HepG2 (cell line): Measurements from ENCODE around the gene TCFL5. TPM values are rescaled to one million over a fixed set of nuclear protein-coding genes. Genes with fewer than 3 reads are reported as not detected.

ENCODE experiments used
- AGO2 ChIP-seq: fragments of 200-400 bp; formaldehyde crosslinking; optimal IDR thresholded peaks from 2 replicates; pipeline ENCODE3; 2017; ENCODE audit warnings: mild to moderate bottlenecking, low read depth, low read length, moderate library complexity
- GATAD2A ChIP-seq: IDR thresholded peaks from 2 replicates; pipeline ENCODE4 v1.6.1; 2016
- GZF1 ChIP-seq: sonication (generic); formaldehyde crosslinking; IDR thresholded peaks from 2 replicates; pipeline ENCODE4 v1.5.1; 2020; ENCODE audit warnings: mild to moderate bottlenecking, missing genetic modification reagents
- HNF4G ChIP-seq, 2 experiments: sonication (generic) in 1 of 2; formaldehyde crosslinking in 1 of 2; IDR thresholded peaks; 2 replicates each; pipeline versions ENCODE4 v1.4.0 to v1.6.1; 2011 to 2020; ENCODE audit warnings: borderline replicate concordance in 2 of 2, low read depth in 2 of 2, mild to moderate bottlenecking in 2 of 2, low read length in 1 of 2, missing genetic modification reagents in 1 of 2, moderate library complexity in 1 of 2
- HNRNPL ChIP-seq: fragments of 200-400 bp; formaldehyde crosslinking; IDR thresholded peaks from 2 replicates; pipeline ENCODE4 v1.6.1; 2017; ENCODE audit warnings: mild to moderate bottlenecking, low read depth, low read length
- IKZF4 ChIP-seq: sonication (generic); formaldehyde crosslinking; IDR thresholded peaks from 2 replicates; pipeline ENCODE4 v1.5.1; 2020; ENCODE audit warnings: borderline replicate concordance, mild to moderate bottlenecking, low read depth, missing genetic modification reagents; ENCODE audit errors: not compliant biosample characterization
- KDM2A ChIP-seq: sonication (generic); formaldehyde crosslinking; IDR thresholded peaks from 2 replicates; pipeline ENCODE4 v1.4.0; 2020; ENCODE audit warnings: low read depth, missing genetic modification reagents, borderline replicate concordance
- MEF2D ChIP-seq: sonication (generic); formaldehyde crosslinking; IDR thresholded peaks from 2 replicates; pipeline ENCODE4 v1.5.1; 2020; ENCODE audit warnings: mild to moderate bottlenecking, missing genetic modification reagents
- RXRB ChIP-seq: IDR thresholded peaks from 2 replicates; pipeline ENCODE4 v1.6.1; 2016; ENCODE audit warnings: borderline replicate concordance, missing genetic modification reagents, missing compliant biosample characterization
- TMF1 ChIP-seq: sonication (generic); formaldehyde crosslinking; IDR thresholded peaks from 2 replicates; pipeline ENCODE4 v1.8.1; 2022; ENCODE audit warnings: low read depth, missing genetic modification reagents
- ZFP36 ChIP-seq: fragments of 150-350 bp; IDR thresholded peaks from 2 replicates; pipeline ENCODE4 v1.6.1; 2018; ENCODE audit warnings: borderline replicate concordance, low read length, low read depth; ENCODE audit not compliant: partially characterized antibody
- ZNF225 ChIP-seq: sonication (generic); formaldehyde crosslinking; IDR thresholded peaks from 2 replicates; pipeline ENCODE4 v1.4.0; 2020; ENCODE audit warnings: mild to moderate bottlenecking, missing genetic modification reagents
- ZNF510 ChIP-seq: sonication (generic); formaldehyde crosslinking; IDR thresholded peaks from 2 replicates; pipeline ENCODE4 v1.4.0; 2020; ENCODE audit warnings: low read depth, mild to moderate bottlenecking, missing genetic modification reagents
- polyA plus RNA-seq, 8 experiments: library from polyadenylated mRNA; depleted of rRNA in 3 of 8; stranded (reverse) in 7 of 8; unstranded in 1 of 8; fragments of >200 nt; fragmentation: Illumina TruSeq in 4 of 8; extraction: Trizol in 4 of 8; gene quantifications; 2 replicates each; pipeline versions ENCODE4 v1.2.1 to v1.2.3, GENCODE V29; 2011 to 2016; ENCODE audit warnings: low read depth in 4 of 8, missing spikeins in 1 of 8, mixed read lengths in 1 of 8; ENCODE audit not compliant: insufficient read depth in 1 of 8
- total RNA-seq, 5 experiments: library from RNA; depleted of rRNA; stranded (reverse); fragments of >200 nt; fragmentation: Illumina TruSeq; extraction: Trizol; gene quantifications; 2 replicates each; pipeline ENCODE4 v1.2.3, GENCODE V29; 2016; ENCODE audit warnings: low read depth in 1 of 5
- TF ChIP-seq, protein P1 (sequence below), 2 experiments: sonication (generic) in 1 of 2; formaldehyde crosslinking in 1 of 2; IDR thresholded peaks; 2 replicates each; pipeline versions ENCODE4 v1.6.1 to v1.9.0; 2014 to 2022; ENCODE audit warnings: antibody characterized with exemption in 1 of 2, borderline replicate concordance in 1 of 2, inconsistent platforms in 1 of 2, low read depth in 1 of 2, missing genetic modification reagents in 1 of 2
- TF ChIP-seq, protein P2 (sequence below): sonication (generic); formaldehyde crosslinking; IDR thresholded peaks from 2 replicates; pipeline ENCODE4 v1.4.0; 2020; ENCODE audit warnings: missing genetic modification reagents
- TF ChIP-seq, protein P3 (sequence below): sonication (generic); formaldehyde crosslinking; IDR thresholded peaks from 2 replicates; pipeline ENCODE4 v1.9.0; 2022; ENCODE audit warnings: low read depth, missing genetic modification reagents

Gene TCFL5
- total and polyA plus RNA-seq, 2 of the 13 experiments (the other 11 are each of a cell fraction or from before 2014, with no cell fraction given): 14.8 to 20.0 TPM

DNA sequence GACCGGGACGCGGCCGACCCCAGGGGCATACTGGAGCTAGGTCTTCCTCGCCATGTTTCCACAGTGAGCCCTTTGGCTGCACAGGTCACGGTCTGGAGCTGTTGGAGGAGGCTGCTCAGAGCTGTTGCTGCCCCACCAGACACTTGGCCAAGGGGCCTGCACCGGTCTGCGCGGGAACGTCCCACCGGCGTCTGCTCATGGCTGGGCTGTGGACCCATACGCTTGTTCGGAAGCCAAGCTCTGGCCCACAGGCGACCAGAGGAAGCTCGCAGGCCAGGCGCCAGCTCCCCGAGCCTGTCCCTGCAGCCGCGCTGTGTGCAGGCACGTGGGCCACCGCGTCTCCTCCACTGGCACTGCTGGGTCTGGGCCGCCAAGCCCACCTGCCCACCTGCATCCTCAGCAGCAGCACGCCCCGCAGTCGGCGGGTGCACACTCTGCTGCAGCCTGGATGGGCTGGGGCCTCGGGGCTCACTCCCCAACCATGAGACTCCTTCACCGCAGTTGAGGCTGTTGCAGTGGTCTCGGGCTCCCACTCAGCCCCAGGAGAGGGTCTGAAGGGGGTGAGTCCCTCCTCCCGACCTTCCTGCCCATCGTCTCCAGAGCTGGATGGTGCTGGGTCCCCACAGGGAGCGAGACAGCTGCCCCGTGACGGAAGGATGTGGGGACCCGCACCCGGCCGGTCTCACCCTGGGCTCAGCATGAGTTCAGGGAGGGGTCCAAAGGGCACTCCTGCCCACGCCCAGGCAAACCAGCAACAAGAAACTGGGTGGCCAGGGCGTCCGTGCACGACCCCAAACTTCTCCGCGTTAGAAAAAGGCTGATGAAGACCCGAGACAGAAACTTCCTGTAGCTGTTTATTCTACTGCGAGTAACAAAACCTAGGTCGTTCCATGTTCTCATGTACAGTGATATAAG lies 15.5 kb upstream of the TCFL5 start (continued):
- TF ChIP-seq, protein P1, sequence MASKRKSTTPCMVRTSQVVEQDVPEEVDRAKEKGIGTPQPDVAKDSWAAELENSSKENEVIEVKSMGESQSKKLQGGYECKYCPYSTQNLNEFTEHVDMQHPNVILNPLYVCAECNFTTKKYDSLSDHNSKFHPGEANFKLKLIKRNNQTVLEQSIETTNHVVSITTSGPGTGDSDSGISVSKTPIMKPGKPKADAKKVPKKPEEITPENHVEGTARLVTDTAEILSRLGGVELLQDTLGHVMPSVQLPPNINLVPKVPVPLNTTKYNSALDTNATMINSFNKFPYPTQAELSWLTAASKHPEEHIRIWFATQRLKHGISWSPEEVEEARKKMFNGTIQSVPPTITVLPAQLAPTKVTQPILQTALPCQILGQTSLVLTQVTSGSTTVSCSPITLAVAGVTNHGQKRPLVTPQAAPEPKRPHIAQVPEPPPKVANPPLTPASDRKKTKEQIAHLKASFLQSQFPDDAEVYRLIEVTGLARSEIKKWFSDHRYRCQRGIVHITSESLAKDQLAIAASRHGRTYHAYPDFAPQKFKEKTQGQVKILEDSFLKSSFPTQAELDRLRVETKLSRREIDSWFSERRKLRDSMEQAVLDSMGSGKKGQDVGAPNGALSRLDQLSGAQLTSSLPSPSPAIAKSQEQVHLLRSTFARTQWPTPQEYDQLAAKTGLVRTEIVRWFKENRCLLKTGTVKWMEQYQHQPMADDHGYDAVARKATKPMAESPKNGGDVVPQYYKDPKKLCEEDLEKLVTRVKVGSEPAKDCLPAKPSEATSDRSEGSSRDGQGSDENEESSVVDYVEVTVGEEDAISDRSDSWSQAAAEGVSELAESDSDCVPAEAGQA (IDR thresholded peaks at IDR 0.05; ENCODE audit: low read depth): 0 out of 2 replicates have a peak, but pooled peaks have one; percentile 46
- TF ChIP-seq, protein P1 (CRISPR knock-in tag; IDR thresholded peaks at IDR 0.05; ENCODE audit: borderline replicate concordance): no peak
- TF ChIP-seq, protein P2, sequence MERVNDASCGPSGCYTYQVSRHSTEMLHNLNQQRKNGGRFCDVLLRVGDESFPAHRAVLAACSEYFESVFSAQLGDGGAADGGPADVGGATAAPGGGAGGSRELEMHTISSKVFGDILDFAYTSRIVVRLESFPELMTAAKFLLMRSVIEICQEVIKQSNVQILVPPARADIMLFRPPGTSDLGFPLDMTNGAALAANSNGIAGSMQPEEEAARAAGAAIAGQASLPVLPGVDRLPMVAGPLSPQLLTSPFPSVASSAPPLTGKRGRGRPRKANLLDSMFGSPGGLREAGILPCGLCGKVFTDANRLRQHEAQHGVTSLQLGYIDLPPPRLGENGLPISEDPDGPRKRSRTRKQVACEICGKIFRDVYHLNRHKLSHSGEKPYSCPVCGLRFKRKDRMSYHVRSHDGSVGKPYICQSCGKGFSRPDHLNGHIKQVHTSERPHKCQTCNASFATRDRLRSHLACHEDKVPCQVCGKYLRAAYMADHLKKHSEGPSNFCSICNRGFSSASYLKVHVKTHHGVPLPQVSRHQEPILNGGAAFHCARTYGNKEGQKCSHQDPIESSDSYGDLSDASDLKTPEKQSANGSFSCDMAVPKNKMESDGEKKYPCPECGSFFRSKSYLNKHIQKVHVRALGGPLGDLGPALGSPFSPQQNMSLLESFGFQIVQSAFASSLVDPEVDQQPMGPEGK (CRISPR knock-in tag): peak; percentile 35; the same call in 1 of the 2 replicates
- TF ChIP-seq KDM2A (CRISPR knock-in tag) (peak; percentile 83; the same call in 1 of the 2 replicates), RXRB (CRISPR knock-in tag) (0 out of 2 replicates have a peak, but pooled peaks have one; percentile 60), GZF1 (0 out of 2 replicates have a peak, but pooled peaks have one; percentile 52), ZFP36 (no peak), HNRNPL (peak; percentile 63; the same call in 1 of the 2 replicates), IKZF4 (peak; percentile 74), HNF4G (IDR thresholded peaks at IDR 0.05; ENCODE audit: borderline replicate concordance, low read depth, low read length) (peak; percentile 84), HNF4G (CRISPR knock-in tag; IDR thresholded peaks at IDR 0.05; ENCODE audit: borderline replicate concordance, low read depth) (peak; percentile 72; the same call in 1 of the 2 replicates), TMF1 (CRISPR knock-in tag) (no peak), MEF2D (peak; percentile 49; the same call in 1 of the 2 replicates), AGO2 (peak; percentile 93), ZNF225 (CRISPR knock-in tag) (peak; percentile 44; the same call in 1 of the 2 replicates), GATAD2A (CRISPR knock-in tag) (peak; percentile 39; the same call in 1 of the 2 replicates), ZNF510 (CRISPR knock-in tag) (no peak)
- TF ChIP-seq, protein P3, sequence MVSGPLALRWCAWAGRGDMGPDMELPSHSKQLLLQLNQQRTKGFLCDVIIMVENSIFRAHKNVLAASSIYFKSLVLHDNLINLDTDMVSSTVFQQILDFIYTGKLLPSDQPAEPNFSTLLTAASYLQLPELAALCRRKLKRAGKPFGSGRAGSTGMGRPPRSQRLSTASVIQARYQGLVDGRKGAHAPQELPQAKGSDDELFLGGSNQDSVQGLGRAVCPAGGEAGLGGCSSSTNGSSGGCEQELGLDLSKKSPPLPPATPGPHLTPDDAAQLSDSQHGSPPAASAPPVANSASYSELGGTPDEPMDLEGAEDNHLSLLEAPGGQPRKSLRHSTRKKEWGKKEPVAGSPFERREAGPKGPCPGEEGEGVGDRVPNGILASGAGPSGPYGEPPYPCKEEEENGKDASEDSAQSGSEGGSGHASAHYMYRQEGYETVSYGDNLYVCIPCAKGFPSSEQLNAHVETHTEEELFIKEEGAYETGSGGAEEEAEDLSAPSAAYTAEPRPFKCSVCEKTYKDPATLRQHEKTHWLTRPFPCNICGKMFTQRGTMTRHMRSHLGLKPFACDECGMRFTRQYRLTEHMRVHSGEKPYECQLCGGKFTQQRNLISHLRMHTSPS (CRISPR knock-in tag): 0 out of 2 replicates have a peak, but pooled peaks have one; percentile 34
